ENCODE measurements around the gene RPS6KA1.
A peak's percentile ranks its signal among the peaks of the same experiment; 100 is the strongest.

The RPS6KA1 gene

DNA sequence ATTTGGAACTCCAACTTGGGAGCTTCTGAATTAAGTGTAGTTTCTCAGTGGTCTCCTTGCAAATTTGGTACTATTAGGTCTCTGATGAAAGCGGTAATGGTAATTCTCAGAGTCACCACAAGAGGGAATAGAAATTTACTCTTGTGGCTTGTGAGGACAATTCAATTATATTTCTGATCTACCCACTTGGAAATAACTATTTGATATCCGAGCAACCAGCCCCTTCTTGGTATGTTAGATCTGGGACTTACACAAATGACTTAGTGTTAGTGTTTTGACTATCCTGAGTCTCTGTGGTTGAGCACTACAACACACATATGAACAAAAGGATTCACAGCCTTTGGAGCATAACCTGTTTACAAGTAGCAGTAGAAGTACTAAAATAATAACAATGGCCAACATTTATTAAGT is 68.1 kb downstream of the RPS6KA1 start:
- Histone ChIP-seq H3K36me3 (ENCODE audit: control insufficient read depth, insufficient read depth, low read length) (no peaks in the 10 kb centered on the region), H3K4me3 (replicated peaks; ENCODE audit: low read depth, low read length) (no peak overlapping the region), H3K27me3 (replicated peaks; ENCODE audit: control insufficient read depth, insufficient read depth, low read length) (no peaks in the 10 kb centered on the region)
- TF ChIP-seq, protein P1, sequence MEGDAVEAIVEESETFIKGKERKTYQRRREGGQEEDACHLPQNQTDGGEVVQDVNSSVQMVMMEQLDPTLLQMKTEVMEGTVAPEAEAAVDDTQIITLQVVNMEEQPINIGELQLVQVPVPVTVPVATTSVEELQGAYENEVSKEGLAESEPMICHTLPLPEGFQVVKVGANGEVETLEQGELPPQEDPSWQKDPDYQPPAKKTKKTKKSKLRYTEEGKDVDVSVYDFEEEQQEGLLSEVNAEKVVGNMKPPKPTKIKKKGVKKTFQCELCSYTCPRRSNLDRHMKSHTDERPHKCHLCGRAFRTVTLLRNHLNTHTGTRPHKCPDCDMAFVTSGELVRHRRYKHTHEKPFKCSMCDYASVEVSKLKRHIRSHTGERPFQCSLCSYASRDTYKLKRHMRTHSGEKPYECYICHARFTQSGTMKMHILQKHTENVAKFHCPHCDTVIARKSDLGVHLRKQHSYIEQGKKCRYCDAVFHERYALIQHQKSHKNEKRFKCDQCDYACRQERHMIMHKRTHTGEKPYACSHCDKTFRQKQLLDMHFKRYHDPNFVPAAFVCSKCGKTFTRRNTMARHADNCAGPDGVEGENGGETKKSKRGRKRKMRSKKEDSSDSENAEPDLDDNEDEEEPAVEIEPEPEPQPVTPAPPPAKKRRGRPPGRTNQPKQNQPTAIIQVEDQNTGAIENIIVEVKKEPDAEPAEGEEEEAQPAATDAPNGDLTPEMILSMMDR (IDR thresholded peaks at IDR 0.05; ENCODE audit: insufficient read depth, low read length, poor library complexity, severe bottlenecking), result peak; percentile 67
- no peak for DNase-seq (ENCODE audit: extremely low read depth, insufficient read length)

DNA sequence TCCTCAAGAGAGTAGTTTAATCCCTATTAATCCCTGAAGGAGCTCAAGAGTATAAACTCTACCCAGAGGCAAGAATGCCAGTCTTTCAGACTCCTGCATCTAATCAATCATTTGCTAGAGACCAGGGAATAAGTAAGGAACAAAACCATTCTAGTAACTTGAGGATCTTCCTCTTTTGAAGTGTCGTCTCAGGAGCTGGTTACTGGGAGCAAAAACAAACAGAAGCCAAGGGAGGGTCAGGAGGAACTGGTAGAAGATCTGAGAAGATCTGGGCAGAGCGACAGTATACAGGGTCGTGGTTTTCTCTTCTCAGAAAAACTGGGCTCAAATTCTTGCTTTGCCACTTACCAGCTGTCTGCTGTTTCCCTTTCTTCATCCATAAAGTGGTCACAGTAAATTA is 69.3 kb downstream of the RPS6KA1 start:
- H3K4me3 ChIP-seq (replicated peaks; ENCODE audit: low read depth, low read length), result no peak overlapping the region
- H3K36me3 ChIP-seq (ENCODE audit: control insufficient read depth, insufficient read depth, low read length), result no peaks in the 10 kb centered on the region
- DNase-seq (ENCODE audit: extremely low read depth, insufficient read length), result no peak
- TF ChIP-seq, protein P1 (IDR thresholded peaks at IDR 0.05; ENCODE audit: insufficient read depth, low read length, poor library complexity, severe bottlenecking), result no peak
- H3K27me3 ChIP-seq (replicated peaks; ENCODE audit: control insufficient read depth, insufficient read depth, low read length), result no peaks in the 10 kb centered on the region

DNA sequence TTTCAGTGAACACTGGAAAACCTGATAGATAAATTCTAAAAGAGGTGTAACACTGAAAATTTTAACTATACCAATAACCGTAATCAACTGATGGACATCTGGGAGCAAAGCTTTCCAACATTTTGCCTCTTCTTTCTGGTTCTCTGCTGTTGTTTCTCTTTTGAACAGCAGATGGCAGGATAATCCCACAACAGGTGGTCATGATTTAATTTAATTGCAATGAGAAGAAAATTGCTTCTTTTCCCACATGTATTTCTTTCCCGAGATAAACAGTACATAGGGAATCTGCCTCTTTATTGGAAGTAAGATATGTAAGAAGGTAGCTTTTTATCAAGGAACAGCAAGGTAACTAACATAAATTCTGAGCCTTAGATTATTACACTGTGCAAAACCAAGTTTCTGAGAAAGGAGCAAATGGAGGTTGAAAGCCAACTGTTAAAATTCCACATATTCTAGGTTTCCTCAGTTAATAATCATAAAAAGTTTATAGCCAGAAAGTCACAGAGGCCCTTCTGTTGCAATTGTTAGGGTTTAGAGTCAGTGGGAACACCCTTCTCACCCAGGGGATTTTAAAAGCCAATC is 72.9 kb downstream of the RPS6KA1 start:
- H3K27me3 ChIP-seq (replicated peaks; ENCODE audit: control insufficient read depth, insufficient read depth, low read length), result no peaks in the 10 kb centered on the region
- DNase-seq (ENCODE audit: extremely low read depth, insufficient read length), result no peak
- TF ChIP-seq, protein P1 (IDR thresholded peaks at IDR 0.05; ENCODE audit: insufficient read depth, low read length, poor library complexity, severe bottlenecking), result peak; percentile 62
- no peaks in the 10 kb centered on the region for H3K36me3 ChIP-seq (ENCODE audit: control insufficient read depth, insufficient read depth, low read length)
- no peak overlapping the region for H3K4me3 ChIP-seq (replicated peaks; ENCODE audit: low read depth, low read length)

DNA sequence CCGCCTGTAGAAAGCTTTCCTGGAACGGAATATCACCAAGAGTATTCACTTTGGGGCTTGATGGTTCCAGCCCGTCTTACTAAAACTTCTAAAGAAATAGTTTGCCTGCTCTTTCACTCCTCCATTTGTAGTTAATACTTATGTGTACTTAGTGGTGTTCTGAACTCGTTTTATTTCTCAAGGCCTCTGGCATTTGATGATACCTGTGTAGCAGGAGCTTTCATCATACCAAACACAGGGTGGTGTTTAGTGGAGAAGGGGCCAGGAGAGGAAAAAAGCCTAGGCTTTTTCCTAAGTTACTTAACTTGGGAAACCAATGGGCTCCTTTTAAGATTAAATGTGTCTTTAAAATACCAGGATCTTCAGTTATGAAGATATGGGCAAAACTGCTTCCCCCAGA is 74.3 kb downstream of the RPS6KA1 start:
- DNase-seq (ENCODE audit: extremely low read depth, insufficient read length), result no peak
- Histone ChIP-seq H3K36me3 (ENCODE audit: control insufficient read depth, insufficient read depth, low read length) (no peaks in the 10 kb centered on the region), H3K27me3 (replicated peaks; ENCODE audit: control insufficient read depth, insufficient read depth, low read length) (no peaks in the 10 kb centered on the region), H3K4me3 (replicated peaks; ENCODE audit: low read depth, low read length) (no peak overlapping the region)
- TF ChIP-seq, protein P1 (IDR thresholded peaks at IDR 0.05; ENCODE audit: insufficient read depth, low read length, poor library complexity, severe bottlenecking), result no peak

DNA sequence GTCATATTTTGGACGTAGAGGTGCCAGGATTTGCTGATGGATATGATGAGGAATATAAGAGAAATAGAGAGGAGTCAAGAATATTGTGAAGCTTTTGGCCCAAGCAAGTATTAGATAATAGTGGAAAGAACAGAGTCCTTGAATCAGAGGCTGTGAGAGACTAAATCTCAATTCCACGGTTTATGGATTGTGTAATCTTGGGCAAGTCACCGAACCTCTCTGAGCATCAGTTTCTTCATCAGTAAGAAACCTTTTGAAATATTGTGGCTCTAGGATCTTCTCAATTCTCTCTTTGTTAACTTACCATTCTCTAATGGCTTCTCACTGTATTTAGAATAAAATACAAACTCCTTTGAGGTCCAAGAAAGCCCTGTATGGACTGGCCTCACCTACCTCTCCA is 77.6 kb downstream of the RPS6KA1 start:
- Histone ChIP-seq H3K4me3 (replicated peaks; ENCODE audit: low read depth, low read length) (no peak overlapping the region), H3K36me3 (ENCODE audit: control insufficient read depth, insufficient read depth, low read length) (no peaks in the 10 kb centered on the region), H3K27me3 (replicated peaks; ENCODE audit: control insufficient read depth, insufficient read depth, low read length) (no peaks in the 10 kb centered on the region)
- TF ChIP-seq, protein P1 (IDR thresholded peaks at IDR 0.05; ENCODE audit: insufficient read depth, low read length, poor library complexity, severe bottlenecking), result no peak
- DNase-seq (ENCODE audit: extremely low read depth, insufficient read length), result no peak

DNA sequence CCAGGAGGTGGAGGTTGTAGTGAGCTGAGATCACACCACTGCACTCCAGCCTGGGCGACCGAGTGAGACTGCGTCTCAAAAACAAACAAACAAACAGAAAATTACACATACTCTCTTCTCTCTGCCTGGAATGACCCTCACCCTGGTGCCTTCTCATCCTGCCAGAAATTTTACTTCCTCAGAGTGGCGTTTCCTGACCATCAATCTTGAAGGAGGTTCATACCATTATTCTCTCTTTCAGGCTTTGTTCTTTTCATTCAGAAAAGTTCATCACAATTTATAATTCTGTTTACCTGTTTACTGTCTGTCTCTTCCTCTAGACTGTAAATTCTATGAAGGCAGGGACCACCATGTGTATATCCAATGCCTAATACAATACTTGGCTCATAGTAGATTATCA is 79.3 kb downstream of the RPS6KA1 start:
- no peaks in the 10 kb centered on the region for H3K36me3 ChIP-seq (ENCODE audit: control insufficient read depth, insufficient read depth, low read length)
- no peak overlapping the region for H3K4me3 ChIP-seq (replicated peaks; ENCODE audit: low read depth, low read length)
- DNase-seq (ENCODE audit: extremely low read depth, insufficient read length), result no peak
- H3K27me3 ChIP-seq (replicated peaks; ENCODE audit: control insufficient read depth, insufficient read depth, low read length), result no peaks in the 10 kb centered on the region
- TF ChIP-seq, protein P1 (IDR thresholded peaks at IDR 0.05; ENCODE audit: insufficient read depth, low read length, poor library complexity, severe bottlenecking), result peak; percentile 5
